GM18498 (cell line): Measurements from ENCODE around the gene SIRPD.

ENCODE experiments used
- ATAC-seq: cut with Tn5 transposase; IDR thresholded peaks from one replicate; pipeline ENCODE4 v1.9.1; 2021; ENCODE audit warnings: mild to moderate bottlenecking, moderate library complexity; ENCODE audit not compliant: unreplicated experiment

SIRPD gene

DNA sequence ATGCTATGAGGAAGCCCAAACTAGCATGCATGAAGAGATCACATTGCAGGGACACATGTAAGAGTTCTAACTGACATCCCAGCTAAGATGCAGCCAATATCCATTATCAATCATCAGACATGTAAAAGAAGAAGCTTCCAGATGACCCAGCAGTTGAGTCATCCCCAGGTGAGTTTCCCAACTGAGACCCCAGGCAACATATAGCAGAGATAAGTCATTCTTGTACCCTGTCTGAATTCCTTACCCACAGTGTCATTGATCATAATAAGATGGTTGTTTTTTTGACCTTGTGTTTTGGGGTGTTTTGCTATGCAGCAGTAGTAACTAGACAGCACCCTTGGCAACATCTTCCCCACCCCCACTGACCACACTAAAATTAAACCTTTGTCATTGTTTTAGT lies 18.9 kb downstream of the SIRPD start:
- no peak for ATAC-seq

DNA sequence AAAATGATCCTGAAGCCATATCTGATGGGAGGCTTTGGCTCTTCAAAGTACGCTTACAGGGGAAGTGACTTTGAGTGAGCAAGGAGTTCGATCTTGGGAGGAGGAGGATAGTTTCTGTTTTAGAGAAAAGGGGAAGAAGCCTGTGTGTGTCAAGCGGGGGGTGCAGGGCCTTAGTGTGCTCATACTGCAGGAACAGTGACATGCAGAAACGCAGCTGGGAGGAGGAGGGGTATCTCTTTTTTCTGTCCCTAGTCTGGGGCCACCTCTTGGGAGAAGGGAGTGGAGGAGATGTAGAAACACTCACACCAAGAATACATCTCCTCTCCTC lies 19.8 kb downstream of the SIRPD start:
- ATAC-seq, result no peak

DNA sequence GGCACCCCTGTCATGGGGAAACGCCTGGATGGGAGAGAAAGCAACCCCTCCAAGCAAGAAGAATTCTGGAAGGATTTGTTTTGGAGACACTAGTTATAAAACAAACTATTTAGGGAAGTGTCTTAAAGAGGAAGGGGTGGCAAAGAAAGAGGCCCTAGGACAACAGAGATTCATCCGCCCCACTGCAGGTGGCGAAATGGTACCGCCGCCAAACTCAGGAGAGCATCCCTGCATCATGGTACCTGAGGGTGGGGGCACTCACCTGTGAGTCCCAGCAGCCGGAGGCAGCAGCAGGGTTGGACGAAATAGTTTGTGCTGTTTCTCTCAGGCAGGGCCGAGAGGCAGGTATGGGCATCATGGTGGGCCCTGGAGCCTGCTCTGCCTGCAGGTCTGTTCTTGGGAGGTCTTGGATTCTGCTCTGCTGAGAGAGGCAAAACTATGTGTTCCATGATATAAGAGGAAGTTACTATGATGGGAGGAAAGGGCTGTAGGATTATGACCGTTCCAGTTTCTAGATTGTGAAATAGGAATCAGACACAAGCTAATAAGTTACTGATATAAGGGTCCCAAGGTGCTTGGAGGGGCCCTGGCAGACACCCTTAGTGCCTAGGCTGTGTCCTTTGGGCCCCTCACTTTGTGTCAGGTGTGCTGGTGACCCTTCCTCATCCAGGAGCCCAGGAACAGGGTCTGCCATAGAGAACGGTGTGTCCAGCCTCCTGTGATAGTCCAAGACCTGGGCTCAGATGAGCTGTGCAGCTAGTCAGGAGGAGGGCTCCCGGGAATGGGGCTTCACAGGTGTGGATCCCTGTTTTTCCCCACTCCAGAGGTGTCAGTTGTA lies 20.4 kb downstream of the SIRPD start:
- ATAC-seq, result no peak

DNA sequence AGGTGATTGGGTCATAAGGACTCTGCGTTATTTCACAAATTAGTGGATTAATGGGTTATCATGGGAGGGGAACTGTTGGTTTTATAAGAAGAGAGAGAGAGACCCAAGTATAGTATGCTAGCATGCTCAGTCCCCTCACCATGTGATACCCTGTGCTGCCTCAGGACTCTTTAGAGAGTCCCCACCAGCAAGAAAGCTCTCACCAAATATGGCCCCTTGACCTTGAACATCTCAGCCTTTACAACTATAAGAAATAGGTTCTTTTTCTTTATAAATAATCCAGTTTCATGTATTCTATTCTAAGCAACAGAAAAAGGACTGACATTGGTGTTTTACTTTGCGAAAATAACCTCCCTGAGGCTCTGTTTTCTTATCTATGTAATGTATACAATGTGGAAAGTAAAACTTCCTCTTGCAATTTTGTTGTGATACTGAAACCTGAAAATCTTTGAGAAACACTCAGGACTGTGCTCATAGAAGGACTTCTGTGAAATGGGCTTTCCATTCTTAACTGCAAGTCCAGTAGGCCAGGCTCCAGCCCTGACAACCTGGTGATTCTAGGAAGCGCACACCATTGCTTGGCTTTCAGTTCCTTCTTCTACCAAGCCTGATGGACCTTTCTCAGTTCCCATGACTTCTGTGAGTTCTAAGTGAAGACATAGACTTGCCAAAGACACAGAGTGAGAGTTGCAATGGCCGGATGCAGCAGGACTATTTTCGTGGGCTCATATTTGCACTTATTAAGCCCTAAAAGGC lies 21.9 kb downstream of the SIRPD start:
- ATAC-seq, result peak; percentile 91

DNA sequence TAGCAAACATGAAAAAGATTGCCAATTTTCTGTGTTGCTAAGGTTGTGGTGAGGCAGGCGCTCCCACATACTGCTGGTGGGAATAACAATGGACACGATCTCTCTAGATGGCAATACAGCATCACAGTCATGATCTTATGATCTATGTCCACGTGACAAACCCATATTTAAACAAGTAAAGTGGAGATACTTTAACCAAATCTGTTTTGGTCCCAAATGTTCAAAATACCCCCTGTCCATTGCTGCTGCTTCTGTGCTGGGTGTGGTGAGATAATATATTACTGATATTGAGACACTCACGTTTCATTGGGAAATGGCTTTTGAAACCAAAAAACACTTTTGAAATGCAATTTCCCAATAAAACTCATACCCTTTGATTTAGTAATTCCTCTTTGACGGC lies 23.0 kb downstream of the SIRPD start:
- no peak for ATAC-seq

GRCh38 chr20:1533059-1533458 lies 24.4 kb downstream of the SIRPD start:
- ATAC-seq, result no peak

- ATAC-seq, result no peak
These were observed 28.7 kb downstream of the SIRPD start for GRCh38 chr20:1528811-1529210.

DNA sequence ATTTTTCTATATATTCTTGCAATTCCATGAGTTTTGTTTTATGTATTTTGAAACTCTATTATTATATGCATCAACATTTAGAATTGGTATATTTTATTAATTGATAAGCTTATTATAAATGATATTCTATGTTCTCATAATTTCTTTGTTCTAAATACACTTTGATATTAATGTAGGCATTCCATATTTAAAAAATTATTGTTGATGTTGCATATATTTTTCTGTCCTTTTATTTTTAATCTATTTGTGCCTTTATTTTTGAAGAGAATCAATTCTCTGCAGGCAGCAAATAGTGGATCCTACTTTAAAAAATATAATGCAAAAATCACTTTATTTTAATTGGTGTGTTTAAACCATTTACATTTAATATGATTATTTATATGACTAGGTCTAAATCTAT lies 29.6 kb downstream of the SIRPD start:
- ATAC-seq, result no peak

DNA sequence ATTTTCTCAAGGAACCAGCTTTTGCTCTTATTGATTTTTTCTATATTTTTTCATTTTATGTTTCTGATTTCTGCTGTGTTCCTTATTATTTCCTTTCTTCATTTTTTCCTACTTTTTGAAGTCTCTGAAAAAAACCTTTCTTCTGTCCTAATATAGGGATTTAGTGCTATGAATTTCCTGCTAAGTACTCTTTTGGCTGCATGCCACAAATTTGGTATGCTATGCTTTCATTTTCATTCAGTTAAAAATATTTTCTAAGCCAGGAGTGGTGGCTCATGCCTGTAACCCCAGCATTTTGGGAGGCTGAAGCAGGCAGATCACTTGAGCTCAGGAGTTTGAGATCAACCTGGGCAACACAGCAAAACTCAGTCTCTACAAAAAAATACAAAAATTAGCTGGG lies 30.6 kb downstream of the SIRPD start:
- ATAC-seq, result no peak

- no peak for ATAC-seq
These were observed 31.2 kb downstream of the SIRPD start for GRCh38 chr20:1526310-1526709.

- no peak for ATAC-seq
These were observed 33.5 kb downstream of the SIRPD start for GRCh38 chr20:1524004-1524403.

DNA sequence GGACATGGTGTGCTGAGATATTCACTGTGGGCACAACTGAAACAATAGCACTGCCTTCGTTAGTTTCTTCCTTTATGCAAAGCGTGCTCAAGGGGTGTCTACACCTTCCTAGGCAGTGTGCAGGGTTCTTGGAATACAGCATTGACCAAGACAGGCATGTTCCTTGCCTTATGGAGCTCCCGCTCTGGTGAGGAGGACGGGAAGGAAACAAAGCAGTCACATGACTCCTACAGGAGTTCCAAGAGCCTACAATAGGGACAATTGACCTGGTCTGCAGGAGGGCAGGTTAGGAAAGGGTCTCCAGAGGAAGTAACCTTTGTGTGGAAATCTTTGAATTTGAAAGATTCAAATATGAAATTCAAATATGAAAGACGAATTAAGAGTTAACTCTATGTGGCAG lies 40.5 kb downstream of the SIRPD start:
- no peak for ATAC-seq

DNA sequence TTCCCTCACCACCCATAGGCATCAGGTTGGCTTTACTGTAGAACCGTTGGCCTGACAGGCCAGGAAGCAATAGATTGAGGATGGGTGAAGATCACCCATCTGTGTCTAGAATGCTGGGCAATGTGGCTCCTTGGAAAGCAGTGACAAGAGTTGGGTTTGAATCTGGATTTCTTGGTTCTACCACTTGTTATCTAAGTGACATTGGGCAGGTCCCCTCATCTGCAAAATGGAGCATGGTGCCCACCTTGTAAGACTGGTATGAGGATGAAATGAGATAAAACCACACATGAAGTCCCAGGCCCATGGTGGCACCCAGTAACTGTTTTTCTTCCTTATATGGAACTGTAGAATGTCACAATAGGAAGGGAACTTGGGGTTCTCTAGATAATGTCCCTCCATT lies 43.7 kb downstream of the SIRPD start:
- ATAC-seq, result no peak

GRCh38 chr20:1509237-1509636 lies 48.3 kb downstream of the SIRPD start:
- no peak for ATAC-seq

- no peak for ATAC-seq
These were observed 48.9 kb downstream of the SIRPD start for GRCh38 chr20:1508574-1508973.

GRCh38 chr20:1507276-1507675 lies 50.2 kb downstream of the SIRPD start:
- ATAC-seq, result no peak

- no peak for ATAC-seq
These were observed 51.6 kb downstream of the SIRPD start for GRCh38 chr20:1505871-1506270.

DNA sequence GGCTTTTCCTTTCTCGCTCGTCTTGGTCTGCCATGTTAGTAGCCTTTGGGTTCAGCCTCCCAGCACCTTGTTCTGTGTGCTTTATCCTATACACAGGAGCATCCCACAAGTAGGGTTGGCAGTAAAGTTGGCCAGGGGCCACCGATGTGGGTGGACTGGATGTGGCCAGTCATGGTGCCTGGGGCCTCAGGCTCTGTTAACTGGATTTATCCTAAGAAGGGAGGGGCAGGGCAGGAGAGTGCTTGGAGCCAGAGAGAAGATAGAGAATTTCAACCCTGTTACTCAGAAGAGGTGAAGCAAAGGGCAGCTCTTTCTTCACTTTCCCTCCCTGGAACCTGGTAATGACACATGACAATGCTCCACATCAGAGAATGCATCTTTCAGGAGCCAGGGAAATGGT lies 52.1 kb downstream of the SIRPD start:
- ATAC-seq, result no peak

GRCh38 chr20:1503564-1504227 lies 53.8 kb downstream of the SIRPD start:
- ATAC-seq, result peak; percentile 95

- ATAC-seq, result no peak
These were observed 57.0 kb downstream of the SIRPD start for GRCh38 chr20:1500496-1500895.

DNA sequence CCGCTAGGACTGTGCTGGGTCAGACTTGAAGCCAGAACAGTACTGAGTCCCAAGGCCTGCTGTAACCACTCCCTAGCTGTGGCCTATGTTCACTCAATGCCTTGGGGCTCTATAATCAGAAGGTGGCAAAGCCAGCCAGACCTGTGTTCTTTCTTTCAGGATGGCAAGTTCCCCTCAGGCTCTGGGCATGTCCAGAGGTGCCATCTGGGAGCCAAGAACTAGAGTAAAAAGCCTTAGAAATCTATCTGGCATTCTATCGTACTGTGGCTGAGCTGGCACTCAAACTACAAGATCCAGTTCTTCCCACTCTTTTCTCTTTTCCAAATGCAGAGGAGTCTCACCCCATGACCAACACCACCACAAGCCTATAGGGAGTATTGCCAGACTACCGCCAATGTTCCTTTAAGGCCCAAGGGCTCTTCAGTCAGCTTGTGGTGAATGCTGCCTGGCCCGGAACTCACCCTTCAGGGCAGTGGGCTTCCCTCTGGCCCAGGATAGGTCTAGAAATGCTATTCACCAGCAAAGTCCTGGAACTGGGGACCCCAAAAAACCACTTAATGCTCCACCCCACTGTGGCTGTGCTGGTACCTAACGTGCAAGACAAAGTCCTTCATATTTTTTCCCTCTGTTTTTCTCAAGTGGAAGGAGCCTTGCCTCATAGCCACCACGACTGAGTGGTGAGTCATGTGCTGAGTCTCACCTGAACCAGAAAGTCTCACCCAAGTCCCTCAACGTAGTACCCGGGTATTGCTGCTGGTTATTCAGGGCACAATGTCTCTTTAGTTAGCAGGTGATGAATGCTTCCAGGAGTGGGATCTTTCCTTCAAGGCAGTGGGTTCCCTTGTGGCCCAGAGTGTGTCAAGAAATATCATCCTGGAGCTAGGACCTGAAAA lies 57.7 kb downstream of the SIRPD start:
- no peak for ATAC-seq
